Thoracic aorta (tissue), 2 donors: ENCODE measurements around the gene ORM2. TPM values are rescaled to one million over a fixed set of nuclear protein-coding genes. Genes with fewer than 3 reads are reported as not detected.

Source experiments
- total RNA-seq, 2 donors: library from RNA; depleted of rRNA; stranded (reverse); fragments of >200 nt; gene quantifications; one replicate each; pipeline versions ENCODE4 v1.1.0 to v1.2.3, GENCODE V29; 2016

The ORM2 gene
- total RNA-seq, 2 donors from 2014 or later = not detected

Other genes starting within 250 kb of the ORM2 start
- not detected for gene KIF12, start 230.6 kb upstream of the ORM2 start, total RNA-seq
- 10 to 100 TPM; 18.5 to 57.1 TPM for gene COL27A1, start 174.3 kb upstream of the ORM2 start, total RNA-seq
- gene ORM1, start 6.8 kb upstream of the ORM2 start, total RNA-seq = not detected
- gene AKNA, start 58.1 kb downstream of the ORM2 start, total RNA-seq = 10 to 100 TPM; 34.8 to 68.5 TPM
- 1 to 10 TPM; 4.1 to 5.1 TPM for gene WHRN, start 175.6 kb downstream of the ORM2 start, total RNA-seq